Measurements from ENCODE around the gene AK4.
"Not testable (repeated sequence)": the region's sequence is repeated elsewhere in the genome, so short reads cannot be mapped to it uniquely, and the experiment has no call there.

AK4 gene

DNA sequence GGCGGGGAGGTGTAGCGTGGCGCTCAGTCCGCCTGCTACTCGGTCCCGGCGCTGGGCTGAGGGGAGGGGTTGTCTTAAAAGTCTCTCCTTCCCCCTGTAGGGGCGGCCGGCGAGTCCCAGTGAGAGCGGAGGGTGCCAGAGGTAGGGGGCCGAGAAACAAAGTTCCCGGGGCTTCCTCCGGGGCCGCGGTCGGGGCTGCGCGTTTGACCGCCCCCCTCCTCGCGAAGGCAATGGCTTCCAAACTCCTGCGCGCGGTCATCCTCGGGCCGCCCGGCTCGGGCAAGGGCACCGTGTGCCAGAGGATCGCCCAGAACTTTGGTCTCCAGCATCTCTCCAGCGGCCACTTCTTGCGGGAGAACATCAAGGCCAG lies at the start of gene AK4:
AK4 (plus strand) TSS at position 26 of the 370 bp plus-strand sequence; CDS start at position 231, 205 bp downstream.
- not testable (repeated sequence) for DNase-seq

DNA sequence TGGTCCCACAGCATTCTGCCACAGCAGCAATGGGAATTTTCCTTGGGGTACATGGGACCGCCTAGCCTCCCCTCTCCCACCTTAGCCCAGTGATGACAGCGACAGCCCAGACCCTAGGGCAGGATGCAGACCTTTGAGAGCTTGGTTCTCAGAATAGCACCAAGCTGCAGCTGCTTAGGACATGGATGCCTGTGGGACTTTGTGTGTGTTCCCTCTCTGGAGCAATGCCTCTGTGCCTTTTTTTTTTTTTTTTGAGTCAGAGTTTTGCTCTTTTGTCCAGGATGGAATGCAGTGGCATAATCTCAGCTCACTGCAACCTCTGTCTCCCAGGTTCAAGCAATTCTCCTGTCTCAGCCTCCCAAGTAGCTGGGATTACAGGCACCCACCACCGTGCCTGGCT lies 44.2 kb upstream of the AK4 start:
- no peak for DNase-seq

DNA sequence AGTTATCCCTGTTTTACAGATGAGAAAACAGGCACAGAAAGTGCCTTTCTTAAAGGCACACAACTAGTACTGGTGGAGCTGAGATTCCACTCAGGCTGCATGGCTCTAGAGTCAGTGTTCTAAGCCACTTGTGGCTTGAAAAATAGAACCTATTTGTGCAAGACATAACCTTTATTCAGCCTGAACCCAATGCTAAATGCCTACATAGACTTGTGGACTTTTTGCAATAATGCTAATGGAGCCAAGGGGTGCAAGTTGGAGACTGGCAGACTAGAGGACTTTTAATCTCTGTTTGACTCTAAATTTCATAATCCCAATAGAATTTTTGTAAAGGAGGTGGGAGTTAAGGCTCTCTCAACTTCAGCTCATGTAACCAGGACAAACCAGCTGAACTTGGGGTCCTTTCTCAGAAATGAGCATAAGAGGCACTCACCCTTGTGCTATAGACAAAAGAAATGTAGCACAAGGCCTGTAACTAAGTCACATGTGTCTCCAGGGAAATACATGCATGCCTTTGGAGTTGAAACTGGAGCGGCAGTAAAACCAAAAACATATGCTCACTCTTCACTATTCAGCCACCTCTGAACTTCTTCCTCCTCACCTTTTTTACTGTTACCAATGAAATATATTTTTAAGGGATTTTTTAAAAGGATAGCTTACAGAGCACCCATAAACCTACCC lies 43.0 kb upstream of the AK4 start:
- DNase-seq = no peak

DNA sequence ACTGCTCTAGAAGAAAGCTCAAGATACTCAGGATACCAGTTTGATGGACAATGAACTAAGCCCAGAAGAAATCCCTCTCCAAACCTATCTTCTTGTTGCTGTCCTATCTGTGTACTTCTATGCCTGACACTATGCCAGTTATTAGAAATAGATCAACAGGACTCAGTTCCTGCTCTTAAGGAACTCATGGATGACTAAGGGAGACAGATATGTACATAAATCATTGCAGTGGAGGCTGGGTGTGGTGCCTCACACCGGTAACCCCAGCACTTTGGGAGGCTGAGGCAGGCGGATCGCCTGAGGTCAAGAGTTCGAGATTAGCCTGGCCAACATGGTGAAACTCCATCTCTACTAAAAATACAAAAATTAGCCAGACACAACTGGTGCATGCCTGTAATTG lies 42.4 kb upstream of the AK4 start:
- no peak for DNase-seq

- no peak for DNase-seq
These were observed 39.9 kb upstream of the AK4 start for GRCh38 chr1:65108025-65108642.

DNA sequence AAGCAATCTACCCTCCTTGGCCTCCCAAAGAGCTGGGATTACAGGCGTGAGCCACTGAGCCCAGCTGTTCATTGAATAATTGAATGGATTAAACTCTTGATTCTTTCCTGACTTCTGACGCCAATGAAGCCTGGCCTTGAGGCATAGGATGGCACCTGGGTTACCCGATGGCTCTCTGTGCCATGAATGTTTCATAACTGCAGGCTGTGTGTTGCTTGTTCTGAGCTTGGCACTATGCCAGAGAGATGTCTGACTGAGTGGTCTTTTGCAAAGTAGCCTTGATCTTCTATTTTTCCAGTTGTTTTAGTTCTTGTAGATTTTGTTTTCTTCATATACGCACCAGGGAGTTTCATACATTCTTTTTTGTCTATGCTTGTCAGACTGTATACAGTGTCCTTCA lies 38.5 kb upstream of the AK4 start:
- no peak for DNase-seq

GRCh38 chr1:65112811-65113210 lies 35.2 kb upstream of the AK4 start:
- no peak for DNase-seq

GRCh38 chr1:65113298-65113697 lies 34.7 kb upstream of the AK4 start:
- DNase-seq = no peak

DNA sequence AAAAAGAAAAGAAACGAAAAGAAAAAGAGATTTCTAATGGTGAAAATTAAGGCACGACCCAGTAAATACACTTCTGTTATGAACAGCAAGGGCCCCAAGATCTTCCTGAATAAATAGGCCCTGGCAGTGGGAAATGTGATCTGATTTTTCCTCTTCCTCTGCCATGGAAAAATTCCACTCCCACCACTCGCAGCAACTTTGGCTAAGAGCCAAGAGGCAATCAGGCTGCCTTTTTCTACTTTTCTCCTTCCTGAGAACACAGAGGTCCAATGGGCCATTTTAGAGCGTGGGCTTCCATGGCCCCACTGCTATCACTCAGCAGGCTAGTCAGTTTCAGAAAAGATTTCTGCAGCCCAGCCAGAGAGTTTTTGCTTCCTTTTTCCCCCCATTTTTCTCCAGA lies 33.7 kb upstream of the AK4 start:
- no peak for DNase-seq

DNA sequence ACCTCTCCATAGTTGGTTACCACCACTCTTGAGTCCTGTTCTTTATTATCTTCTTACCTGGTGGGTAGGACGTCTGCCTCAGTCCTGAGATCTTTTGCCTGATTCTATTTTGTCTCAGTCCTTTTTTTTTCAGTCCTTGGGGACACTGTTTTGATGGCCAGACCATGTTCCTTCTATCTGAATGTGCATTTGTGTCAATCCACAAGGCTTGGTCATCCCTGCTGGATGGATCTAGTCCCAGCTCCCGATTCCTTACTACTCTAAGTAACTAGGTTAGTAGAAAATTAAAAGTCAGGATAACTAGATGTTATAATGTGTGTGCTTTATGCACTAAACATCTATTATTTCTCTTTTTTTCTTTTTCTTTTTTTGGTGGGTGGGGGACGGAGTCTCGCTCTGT lies 28.1 kb upstream of the AK4 start:
- no peak for DNase-seq

DNA sequence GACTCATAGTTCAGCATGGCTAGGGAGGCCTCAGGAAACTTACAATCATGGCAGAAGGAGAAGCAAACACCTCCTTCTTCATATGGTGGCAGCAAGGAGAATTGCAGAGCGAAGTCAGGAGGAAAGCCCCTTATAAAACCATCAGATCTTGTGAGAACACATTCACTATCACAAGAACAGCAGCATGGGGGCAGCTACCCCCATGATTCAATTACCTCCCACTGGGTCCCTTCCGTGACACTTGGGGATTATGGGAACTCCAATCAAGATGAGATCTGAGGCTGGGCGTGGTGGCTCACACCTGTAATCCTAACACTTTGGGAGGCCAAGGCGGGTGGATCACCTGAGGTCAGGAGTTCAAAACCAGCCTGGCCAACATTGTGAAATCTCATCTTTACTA lies 18.9 kb upstream of the AK4 start:
- not testable (repeated sequence) for DNase-seq

- DNase-seq = no peak
These were observed 9.5 kb upstream of the AK4 start for GRCh38 chr1:65138524-65138923.

- DNase-seq = not testable (repeated sequence)
These were observed 8.2 kb upstream of the AK4 start for GRCh38 chr1:65139793-65140192.

GRCh38 chr1:65141394-65141793 lies 6.6 kb upstream of the AK4 start:
- DNase-seq = no peak

GRCh38 chr1:65141918-65142317 lies 6.1 kb upstream of the AK4 start:
- DNase-seq = no peak

- DNase-seq = not testable (repeated sequence)
These were observed 4.8 kb upstream of the AK4 start for GRCh38 chr1:65143112-65143658.

GRCh38 chr1:65146908-65147423 lies 1.0 kb upstream of the AK4 start:
- no peak for DNase-seq

DNA sequence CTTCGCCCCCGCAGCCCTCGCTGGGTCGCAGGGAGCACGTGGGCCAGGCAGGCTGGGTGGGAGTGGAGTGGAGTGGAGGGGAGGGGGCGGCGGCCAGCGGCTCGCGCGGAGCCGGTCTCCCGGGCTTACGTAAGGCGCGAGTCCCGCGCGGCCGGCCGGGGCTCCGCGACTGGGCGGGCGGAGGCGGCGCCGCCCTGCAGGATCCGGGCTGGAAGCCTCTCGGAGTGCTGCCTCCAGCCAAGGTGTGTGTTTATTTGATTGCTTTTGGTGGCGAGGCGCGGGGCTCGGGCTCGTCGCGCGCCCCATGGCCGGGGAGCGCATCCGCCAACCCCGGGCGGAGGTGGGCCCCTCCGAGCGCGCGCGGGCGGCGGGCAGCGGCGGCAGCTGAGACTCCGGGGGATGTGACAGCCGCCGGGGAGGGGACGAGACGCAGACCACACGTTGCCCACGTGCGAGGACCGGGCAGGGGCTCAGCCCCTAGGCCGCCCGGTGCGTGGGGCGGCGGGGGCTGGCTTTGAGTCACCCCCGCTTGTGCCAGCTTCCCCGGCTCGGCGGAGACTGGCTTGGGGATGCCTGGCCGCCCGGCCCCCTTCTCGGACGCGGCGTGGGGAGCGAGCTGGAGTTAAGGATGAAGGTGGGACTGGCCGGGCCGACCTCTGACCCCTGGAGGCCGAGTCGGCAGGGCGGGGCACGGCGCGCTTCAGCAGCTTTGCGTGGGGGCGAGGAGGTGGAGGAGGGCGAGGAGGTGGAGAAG lies 402 bp upstream of the AK4 start:
- DNase-seq = peak; percentile 76

GRCh38 chr1:65148548-65149350 lies 746 bp downstream of the AK4 start:
- DNase-seq = peak; percentile 68

- DNase-seq = no peak
These were observed 1.5 kb downstream of the AK4 start for GRCh38 chr1:65149351-65150107.

GRCh38 chr1:65150108-65150463 lies 2.1 kb downstream of the AK4 start:
- DNase-seq = no peak

All from activated CD4-positive, alpha-beta T cell treated with anti-CD3 and anti-CD28 coated beads, Interleukin-2, Interleukin-6, amounts not matched to agents 100 ng/mL and 50 ng/mL, durations not matched to agents 16 hours and 8 hours (primary cell).